Tibial artery (tissue), 4 donors: ENCODE data around the gene SEC16A.
A peak's percentile ranks its signal among the peaks of the same experiment; 100 is the strongest.

ENCODE experiments used
- DNase-seq, 2 donors: peaks; one replicate each; pipeline ENCODE4 v3.0.0-alpha.2; 2019
- H3K27ac ChIP-seq, 2 donors: fragments of 200-600 bp; sonication (generic) in 1 of 2; 1 replicate in 1 of 2; 2 replicates in 1 of 2; pipeline ENCODE4 v1.5.1; 2018 to 2019; ENCODE audit warnings: mild to moderate bottlenecking in 1 of 2
- H3K27me3 ChIP-seq, 2 donors: fragments of 200-600 bp; sonication (generic) in 1 of 2; one replicate each; pipeline versions ENCODE4 v1.5.1 to v1.6.0; 2016 to 2019
- H3K36me3 ChIP-seq, 3 donors: fragments of 200-600 bp; sonication (generic) in 2 of 3; one replicate each; pipeline ENCODE4 v1.5.1; 2016 to 2019; ENCODE audit warnings: mild to moderate bottlenecking in 2 of 3
- H3K4me1 ChIP-seq, 4 donors: fragments of 200-600 bp; sonication (generic) in 2 of 4; 1 replicate in 3 of 4; 2 replicates in 1 of 4; pipeline ENCODE4 v1.5.1; 2016 to 2019
- H3K4me3 ChIP-seq, 2 donors: fragments of 200-600 bp; sonication (generic) in 1 of 2; 1 replicate in 1 of 2; 2 replicates in 1 of 2; pipeline ENCODE4 v1.5.1; 2018 to 2019; ENCODE audit warnings: mild to moderate bottlenecking in 2 of 2
- H3K9me3 ChIP-seq, 3 donors: fragments of 200-600 bp; sonication (generic) in 1 of 3; one replicate each; pipeline ENCODE4 v1.5.1; 2016 to 2019
- CTCF ChIP-seq, 2 experiments: fragments of 200-600 bp in 1 of 2; fragments of 450-650 bp in 1 of 2; IDR thresholded peaks; one replicate each; pipeline ENCODE4 v1.5.1; 2017 to 2019; ENCODE audit warnings: antibody characterized with exemption in 2 of 2, mild to moderate bottlenecking in 1 of 2, moderate library complexity in 1 of 2
- intact Hi-C: fragments of 100-400 bp; cut with DNase I; formaldehyde crosslinking; loops from one replicate; pipeline ENCODE4 v1.15.0; 2023; ENCODE audit warnings: low total_unique reads

SEC16A gene

GRCh38 chr9:136512651-136513071 lies 29.8 kb upstream of the SEC16A start:
- H3K4me1 ChIP-seq = no peaks in the 10 kb centered on the region
- H3K27me3 ChIP-seq = no peaks in the 10 kb centered on the region
- peak overlapping the region in 1 of 2 donors; percentile 37 for H3K27ac ChIP-seq
- no peaks in the 10 kb centered on the region for H3K9me3 ChIP-seq
- peaks cover 89 to 100% (median 100%) of the 10 kb centered on the region in 3 donors for H3K36me3 ChIP-seq
- TF ChIP-seq CTCF (IDR thresholded peaks at IDR 0.05) = no peak
- no peak overlapping the region for H3K4me3 ChIP-seq
- DNase-seq = no peak
- intact Hi-C loops = no loop called here

- intact Hi-C loops = no loop called here
- peaks cover 89 to 100% (median 100%) of the 10 kb centered on the region in 3 donors for H3K36me3 ChIP-seq
- DNase-seq = peak in 1 of 2 donors; percentile 69
- no peaks in the 10 kb centered on the region for H3K9me3 ChIP-seq
- no peaks in the 10 kb centered on the region for H3K27me3 ChIP-seq
- no peaks in the 10 kb centered on the region for H3K4me1 ChIP-seq
- H3K4me3 ChIP-seq = no peak overlapping the region
- no peak for TF ChIP-seq CTCF (IDR thresholded peaks at IDR 0.05)
- peak overlapping the region in 1 of 2 donors; percentile 37 for H3K27ac ChIP-seq
Observed at GRCh38 chr9:136511670-136512592, 29.1 kb upstream of the SEC16A start.

GRCh38 chr9:136511144-136511669 lies 28.4 kb upstream of the SEC16A start:
- H3K4me1 ChIP-seq = no peaks in the 10 kb centered on the region

GRCh38 chr9:136510561-136510960 lies 27.7 kb upstream of the SEC16A start:
- no peak for DNase-seq
- H3K36me3 ChIP-seq = peaks cover 97 to 100% (median 100%) of the 10 kb centered on the region in 3 donors
- H3K4me1 ChIP-seq = no peaks in the 10 kb centered on the region
- no peak overlapping the region for H3K27ac ChIP-seq
- no peaks in the 10 kb centered on the region for H3K27me3 ChIP-seq
- no peak for TF ChIP-seq CTCF (IDR thresholded peaks at IDR 0.05)
- H3K4me3 ChIP-seq = no peak overlapping the region
- intact Hi-C loops = no loop called here
- H3K9me3 ChIP-seq = no peaks in the 10 kb centered on the region

More at GRCh38 chr9:136511144-136511669, 28.4 kb upstream of the SEC16A start:
- intact Hi-C loops = no loop called here
- TF ChIP-seq CTCF (IDR thresholded peaks at IDR 0.05) = no peak
- H3K9me3 ChIP-seq = no peaks in the 10 kb centered on the region
- no peak overlapping the region for H3K4me3 ChIP-seq
- H3K27me3 ChIP-seq = no peaks in the 10 kb centered on the region
- no peak overlapping the region for H3K27ac ChIP-seq
- H3K36me3 ChIP-seq = peaks cover 91 to 100% (median 100%) of the 10 kb centered on the region in 3 donors
- DNase-seq = no peak

- DNase-seq = no peak
- Histone ChIP-seq H3K4me3 (no peak overlapping the region), H3K27ac (no peak overlapping the region), H3K27me3 (no peaks in the 10 kb centered on the region), H3K9me3 (no peaks in the 10 kb centered on the region), H3K36me3 (peaks cover 98 to 100% (median 100%) of the 10 kb centered on the region in 3 donors), H3K4me1 (no peaks in the 10 kb centered on the region)
- intact Hi-C loops = no loop called here
- TF ChIP-seq CTCF (IDR thresholded peaks at IDR 0.05) = no peak
Observed at GRCh38 chr9:136509549-136509948, 26.7 kb upstream of the SEC16A start.
